PC-3 (cell line): Measurements from ENCODE around the gene TTC9B.

Source experiments
- EZH2 ChIP-seq: fragments of 300-600 bp; sonication (generic); IDR thresholded peaks from one replicate; pipeline ENCODE4 v1.6.1; 2017; ENCODE audit warnings: antibody characterized with exemption, mild to moderate bottlenecking, low read length; ENCODE audit not compliant: unreplicated experiment
- TF ChIP-seq, protein P1 (sequence below): fragments of 300-600 bp; sonication (generic); conservative IDR thresholded peaks from 2 replicates; pipeline ENCODE4 v1.5.1; 2017; ENCODE audit warnings: antibody characterized with exemption, low read depth, mild to moderate bottlenecking, low read length

GRCh38 chr19:40257096-40257517, 38.9 kb upstream of the TTC9B start:
- TF ChIP-seq, protein P1, sequence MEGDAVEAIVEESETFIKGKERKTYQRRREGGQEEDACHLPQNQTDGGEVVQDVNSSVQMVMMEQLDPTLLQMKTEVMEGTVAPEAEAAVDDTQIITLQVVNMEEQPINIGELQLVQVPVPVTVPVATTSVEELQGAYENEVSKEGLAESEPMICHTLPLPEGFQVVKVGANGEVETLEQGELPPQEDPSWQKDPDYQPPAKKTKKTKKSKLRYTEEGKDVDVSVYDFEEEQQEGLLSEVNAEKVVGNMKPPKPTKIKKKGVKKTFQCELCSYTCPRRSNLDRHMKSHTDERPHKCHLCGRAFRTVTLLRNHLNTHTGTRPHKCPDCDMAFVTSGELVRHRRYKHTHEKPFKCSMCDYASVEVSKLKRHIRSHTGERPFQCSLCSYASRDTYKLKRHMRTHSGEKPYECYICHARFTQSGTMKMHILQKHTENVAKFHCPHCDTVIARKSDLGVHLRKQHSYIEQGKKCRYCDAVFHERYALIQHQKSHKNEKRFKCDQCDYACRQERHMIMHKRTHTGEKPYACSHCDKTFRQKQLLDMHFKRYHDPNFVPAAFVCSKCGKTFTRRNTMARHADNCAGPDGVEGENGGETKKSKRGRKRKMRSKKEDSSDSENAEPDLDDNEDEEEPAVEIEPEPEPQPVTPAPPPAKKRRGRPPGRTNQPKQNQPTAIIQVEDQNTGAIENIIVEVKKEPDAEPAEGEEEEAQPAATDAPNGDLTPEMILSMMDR = no peak
- no peak for TF ChIP-seq EZH2
